22Rv1 (cell line): ENCODE results near the gene EFCAB13.

ENCODE experiments used
- H3K27ac ChIP-seq: fragments of 450-650 bp; 2 replicates; pipeline ENCODE4 v1.5.1; 2017
- ZFX ChIP-seq: fragments of 450-650 bp; IDR thresholded peaks from 2 replicates; pipeline ENCODE4 v1.6.1; 2017; ENCODE audit warnings: antibody characterized with exemption, borderline replicate concordance
- TF ChIP-seq, protein P1 (sequence below): fragments of 450-650 bp; IDR thresholded peaks from 2 replicates; pipeline ENCODE4 v1.5.1; 2017; ENCODE audit warnings: mild to moderate bottlenecking

EFCAB13 gene

DNA sequence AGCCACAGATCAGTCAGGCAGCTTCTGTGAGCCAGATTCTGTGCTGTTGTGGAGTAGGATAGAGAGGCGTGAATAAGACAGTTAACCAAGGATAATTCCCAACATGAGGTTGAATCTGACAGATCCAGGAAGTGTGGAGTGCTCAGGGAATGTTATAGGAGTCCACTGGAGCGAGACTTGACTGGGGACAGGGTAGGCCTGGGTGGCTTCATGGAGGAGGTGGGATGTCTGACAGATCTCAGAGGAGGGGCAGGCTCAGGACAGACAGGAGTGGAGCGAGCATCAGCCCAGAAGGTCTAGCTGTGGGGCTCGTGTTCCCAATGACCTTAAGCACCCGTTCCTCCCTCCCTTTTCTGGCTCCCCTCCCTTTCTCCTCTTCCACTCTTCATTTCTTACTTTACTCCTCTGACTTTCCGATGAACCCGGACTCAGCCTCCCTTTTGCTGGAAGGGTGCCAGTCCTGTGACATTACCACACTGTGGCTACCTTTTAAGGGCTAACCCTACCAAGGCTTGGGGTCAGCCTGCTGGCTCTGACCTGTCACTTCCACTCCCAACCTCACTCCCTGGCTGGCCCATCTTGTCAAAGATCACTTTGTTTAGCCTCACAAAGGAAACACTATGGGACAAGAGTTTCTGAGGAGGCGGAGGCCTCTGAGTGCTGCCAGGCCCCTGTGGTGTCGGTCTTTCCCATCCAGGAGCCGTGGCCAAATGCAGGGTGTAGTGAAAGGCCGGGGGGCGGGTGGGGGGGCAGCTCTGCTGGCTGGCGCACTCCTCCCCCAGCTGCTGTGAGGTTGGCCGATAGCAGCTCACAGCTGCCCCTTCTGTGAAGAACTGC lies 28.5 kb upstream of the EFCAB13 start:
- TF ChIP-seq, protein P1, sequence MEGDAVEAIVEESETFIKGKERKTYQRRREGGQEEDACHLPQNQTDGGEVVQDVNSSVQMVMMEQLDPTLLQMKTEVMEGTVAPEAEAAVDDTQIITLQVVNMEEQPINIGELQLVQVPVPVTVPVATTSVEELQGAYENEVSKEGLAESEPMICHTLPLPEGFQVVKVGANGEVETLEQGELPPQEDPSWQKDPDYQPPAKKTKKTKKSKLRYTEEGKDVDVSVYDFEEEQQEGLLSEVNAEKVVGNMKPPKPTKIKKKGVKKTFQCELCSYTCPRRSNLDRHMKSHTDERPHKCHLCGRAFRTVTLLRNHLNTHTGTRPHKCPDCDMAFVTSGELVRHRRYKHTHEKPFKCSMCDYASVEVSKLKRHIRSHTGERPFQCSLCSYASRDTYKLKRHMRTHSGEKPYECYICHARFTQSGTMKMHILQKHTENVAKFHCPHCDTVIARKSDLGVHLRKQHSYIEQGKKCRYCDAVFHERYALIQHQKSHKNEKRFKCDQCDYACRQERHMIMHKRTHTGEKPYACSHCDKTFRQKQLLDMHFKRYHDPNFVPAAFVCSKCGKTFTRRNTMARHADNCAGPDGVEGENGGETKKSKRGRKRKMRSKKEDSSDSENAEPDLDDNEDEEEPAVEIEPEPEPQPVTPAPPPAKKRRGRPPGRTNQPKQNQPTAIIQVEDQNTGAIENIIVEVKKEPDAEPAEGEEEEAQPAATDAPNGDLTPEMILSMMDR = no peak
- TF ChIP-seq ZFX = no peak
- no peak overlapping the region for H3K27ac ChIP-seq

DNA sequence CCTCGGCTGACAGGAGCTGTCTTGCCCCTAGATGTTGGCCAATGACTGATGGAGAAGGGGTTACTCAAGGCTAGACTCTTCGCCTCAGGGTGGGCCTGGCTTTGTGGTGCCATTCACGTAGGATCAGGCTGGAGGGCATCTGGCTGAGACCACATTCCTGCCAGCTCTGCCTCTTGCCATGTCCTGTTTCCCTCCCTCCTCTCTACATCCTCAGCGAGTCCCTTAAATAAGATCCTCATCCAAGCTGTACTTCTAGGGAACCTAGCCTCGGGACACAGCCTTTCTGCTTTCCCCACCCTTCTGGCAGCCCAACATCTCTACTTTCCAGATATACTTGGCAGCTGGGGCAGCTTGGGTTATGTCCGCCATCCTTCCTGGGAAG lies 27.9 kb upstream of the EFCAB13 start:
- no peak overlapping the region for H3K27ac ChIP-seq
- TF ChIP-seq, protein P1 = no peak
- no peak for TF ChIP-seq ZFX

DNA sequence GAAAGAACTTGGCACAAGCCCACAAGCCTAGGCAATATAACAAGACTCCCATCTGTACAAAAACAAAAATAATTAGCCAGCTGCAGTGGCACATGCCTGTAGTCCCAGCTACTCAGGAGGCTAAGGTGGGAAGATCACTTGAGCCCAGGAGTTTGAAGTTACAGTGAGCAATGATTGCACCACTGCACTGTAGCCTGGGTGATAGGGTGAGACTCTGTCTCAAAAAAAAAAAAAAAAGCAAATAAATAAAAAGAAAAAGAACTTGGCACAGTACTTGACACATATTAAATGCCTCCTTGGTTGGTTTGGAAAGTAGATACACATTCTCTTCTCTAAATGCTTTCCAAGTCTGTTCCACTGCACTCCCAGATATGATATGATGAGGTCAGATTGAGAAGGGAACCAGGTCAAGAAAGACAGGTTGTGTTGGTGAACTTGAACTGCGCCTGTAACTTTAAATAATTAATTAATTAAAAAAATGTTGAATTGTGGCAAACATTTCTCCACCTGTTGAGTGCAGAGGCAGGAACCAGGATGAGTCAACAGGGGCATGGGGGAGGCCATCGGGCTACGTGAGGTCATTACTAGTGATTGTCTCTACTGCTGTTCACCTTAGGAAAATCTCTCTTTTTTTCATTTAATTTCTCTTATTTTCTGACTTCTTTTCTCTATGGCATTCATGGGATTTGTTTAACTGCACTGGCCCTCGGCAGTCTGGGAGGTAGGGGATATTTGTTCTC lies 25.9 kb upstream of the EFCAB13 start:
- TF ChIP-seq ZFX = no peak
- TF ChIP-seq, protein P1 = no peak

DNA sequence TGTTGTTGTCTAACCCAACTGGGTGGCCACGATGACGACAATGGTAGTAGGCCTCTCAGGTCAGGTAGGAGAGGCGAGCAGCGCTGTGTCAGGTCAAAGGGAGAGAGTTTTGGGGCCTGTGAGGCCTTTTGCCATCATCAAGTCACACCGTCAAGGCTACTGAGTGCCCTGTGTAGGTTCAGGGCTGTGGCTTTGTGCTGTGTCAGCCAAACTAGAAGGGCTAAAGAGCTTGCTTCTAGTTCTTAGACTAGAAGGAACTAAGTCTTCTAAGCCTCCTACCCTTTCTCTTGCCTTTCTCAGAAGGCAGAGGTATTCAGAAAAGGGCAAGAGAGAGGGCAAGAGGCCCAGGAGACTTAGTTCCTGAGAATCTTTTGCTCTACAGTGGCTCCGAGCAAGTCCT lies 25.0 kb upstream of the EFCAB13 start:
- H3K27ac ChIP-seq = no peak overlapping the region
- no peak for TF ChIP-seq ZFX
- TF ChIP-seq, protein P1 = no peak

More for the DNA sequence above, 25.9 kb upstream of the EFCAB13 start:
- no peak overlapping the region for H3K27ac ChIP-seq

DNA sequence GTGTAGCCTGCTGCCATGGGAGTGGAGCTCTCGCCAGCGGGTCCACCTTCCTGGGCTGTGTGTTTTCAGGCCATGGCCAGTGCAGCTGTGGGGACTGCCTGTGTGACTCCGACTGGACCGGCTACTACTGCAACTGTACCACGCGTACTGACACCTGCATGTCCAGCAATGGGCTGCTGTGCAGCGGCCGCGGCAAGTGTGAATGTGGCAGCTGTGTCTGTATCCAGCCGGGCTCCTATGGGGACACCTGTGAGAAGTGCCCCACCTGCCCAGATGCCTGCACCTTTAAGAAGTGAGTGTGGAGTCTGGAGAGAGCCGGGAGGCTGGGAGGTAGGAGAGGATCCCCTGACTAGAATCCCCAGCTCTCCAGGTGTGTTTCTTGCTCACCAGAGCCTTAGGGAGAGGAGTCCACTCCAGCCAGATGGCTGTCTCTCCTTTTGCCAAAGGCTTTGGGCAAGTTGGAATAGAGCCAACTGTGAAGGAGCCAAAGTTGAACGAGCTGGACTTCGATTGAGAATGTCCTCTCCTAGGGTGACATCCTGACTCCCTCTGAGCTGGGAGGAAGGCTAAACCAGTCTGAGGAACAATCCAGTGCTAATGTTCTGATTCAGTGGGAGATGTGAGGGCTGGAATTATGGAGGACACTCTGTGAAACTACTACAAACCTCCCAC lies 24.4 kb upstream of the EFCAB13 start:
- TF ChIP-seq, protein P1 = no peak
- TF ChIP-seq ZFX = no peak
- H3K27ac ChIP-seq = no peak overlapping the region

DNA sequence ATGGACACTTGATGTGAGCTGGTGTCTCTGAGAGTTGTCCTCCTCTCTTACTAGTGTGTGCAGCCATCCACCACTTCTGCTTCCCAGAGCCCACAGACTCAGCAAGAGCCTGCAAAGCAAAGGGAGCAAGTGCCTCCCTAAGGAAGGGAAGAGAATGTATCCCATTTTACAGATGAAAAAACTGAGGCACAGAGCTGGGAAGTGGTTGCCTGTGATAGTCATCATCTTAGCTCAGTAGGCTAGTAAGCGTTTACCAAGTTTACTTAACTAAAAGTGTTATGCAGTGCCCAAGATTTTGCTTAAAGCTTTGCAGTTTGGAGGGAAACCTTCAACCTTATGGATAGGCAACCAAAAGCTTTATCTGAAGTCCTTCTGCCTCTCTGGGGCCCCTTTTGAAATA lies 23.0 kb upstream of the EFCAB13 start:
- TF ChIP-seq ZFX = no peak
- TF ChIP-seq, protein P1 = no peak
- H3K27ac ChIP-seq = no peak overlapping the region
